HG03378 (cell line): ENCODE data around the gene ATOH8.

ENCODE experiments used
- ATAC-seq: cut with Tn5 transposase; IDR thresholded peaks from one replicate; pipeline ENCODE4 v1.9.1; 2021; ENCODE audit warnings: mild to moderate bottlenecking, moderate library complexity; ENCODE audit not compliant: unreplicated experiment

Gene ATOH8

DNA sequence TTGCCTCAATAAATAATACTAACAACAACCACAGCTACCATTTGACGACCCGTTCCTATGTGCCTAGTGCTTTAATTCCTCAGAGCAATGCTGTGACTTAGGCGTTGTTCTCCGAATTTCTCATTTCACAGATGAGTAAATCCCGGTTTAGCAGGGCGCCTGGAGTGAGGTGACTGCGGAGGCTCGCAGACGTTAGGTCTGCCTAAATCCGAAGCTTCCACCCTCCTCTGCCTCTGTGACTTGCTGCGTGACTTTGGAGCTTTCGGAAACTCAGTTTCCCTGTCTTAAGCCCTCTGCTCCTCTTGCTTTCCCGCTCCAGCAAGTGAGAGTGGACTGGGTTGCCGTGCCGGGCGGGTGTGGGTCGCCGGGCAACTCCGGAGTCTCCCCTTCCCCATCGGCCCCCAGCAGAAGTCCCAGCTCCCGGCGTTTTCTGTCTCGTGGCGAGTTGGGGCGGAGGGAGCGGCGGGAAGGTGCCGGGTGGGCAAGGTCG is 711 bp upstream of the ATOH8 start:
- no peak for ATAC-seq

- ATAC-seq, result no peak
These were observed 713 bp downstream of the ATOH8 start for GRCh38 chr2:85754313-85755095.

DNA sequence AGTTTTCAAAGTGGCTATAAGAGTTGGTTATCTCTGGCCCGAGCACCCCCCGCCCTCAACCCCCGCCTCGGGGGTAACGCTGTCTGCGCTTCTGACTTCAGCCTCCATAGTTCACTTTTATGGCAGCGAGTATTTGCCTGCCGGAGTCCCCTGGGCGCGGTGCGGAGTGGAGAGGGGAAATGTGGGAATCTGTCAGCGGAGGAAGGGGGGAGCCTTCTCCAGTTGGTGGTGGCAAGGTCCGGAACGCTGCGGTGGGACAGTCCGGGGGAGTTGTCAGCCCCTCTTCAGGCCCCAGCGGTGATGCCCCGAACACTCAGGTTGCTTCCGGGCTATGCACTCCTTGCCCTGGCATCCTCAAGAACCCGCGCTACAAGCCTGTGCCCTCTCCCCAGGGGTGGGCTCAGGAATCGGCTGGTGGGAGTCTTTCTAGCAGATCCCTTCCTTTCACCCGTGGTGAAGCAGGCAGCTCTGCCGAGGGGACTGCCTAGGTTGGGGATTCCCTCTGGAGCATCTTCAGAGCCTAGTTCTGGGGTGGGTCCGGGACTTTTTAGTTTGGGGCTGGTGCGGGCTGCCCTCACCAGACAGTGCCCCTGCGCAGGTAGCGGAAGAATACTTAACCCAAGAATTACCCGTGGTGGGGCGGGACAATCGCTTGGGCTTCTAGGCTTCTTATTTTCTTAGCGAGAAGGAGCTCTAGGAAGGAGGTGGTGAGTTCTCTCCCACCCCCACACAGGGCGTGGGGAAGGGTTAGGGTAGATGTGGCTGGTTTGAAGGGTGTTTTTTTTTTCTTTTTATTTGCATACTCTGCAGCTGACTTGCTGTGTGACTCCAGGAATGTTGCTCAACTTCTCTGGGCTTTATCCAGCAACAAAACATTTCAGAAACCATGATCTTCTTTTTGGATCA is 1.6 kb downstream of the ATOH8 start:
- no peak for ATAC-seq

DNA sequence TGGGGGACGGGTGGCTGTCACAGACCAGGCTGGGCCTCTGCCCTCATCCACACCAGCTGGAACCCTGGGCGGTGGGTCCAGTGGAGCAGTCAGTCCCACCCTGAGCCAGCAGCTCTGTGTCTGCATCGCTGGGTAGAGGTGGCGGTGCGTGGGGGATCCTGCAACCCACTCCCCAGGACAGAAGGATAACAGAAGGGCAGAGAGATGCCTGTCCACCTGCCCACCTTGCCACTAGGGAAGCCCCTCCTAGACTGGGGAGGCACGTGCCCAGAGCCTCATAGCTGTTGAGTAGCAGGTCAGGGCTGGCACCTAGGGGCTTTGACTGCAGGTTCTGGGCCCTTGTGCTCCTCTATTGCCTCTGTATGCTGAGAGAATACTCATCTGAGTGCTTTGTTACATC is 2.4 kb downstream of the ATOH8 start:
- no peak for ATAC-seq

DNA sequence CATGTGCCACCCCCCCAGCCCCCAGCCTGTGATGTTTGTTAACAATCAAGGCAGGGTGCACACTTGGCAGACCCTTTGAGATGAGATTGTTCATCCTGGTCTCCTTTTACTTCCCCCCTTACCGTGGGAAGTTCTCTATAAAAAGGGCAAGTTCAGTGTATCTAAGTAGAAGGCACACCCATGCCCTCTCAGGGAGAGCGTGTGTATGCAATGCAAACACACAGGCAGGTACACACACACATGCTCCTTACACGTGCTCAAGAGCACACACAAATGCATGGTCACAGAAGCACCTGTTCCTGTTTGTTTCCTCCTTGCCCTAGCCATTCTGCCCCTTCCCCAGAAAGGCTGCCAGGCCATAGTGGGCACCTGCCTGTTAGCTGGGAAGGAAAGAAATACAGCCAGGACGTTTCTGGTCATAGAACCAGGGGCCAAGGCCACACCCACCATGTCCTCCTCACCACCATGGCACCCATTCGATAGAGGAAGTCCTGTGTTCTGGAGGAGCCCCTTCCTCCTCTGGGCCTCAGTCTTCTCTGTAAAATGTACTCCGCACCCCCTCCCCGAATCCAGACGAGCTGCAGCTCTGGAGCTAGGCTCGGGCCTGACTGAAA is 3.1 kb downstream of the ATOH8 start:
- ATAC-seq, result no peak

DNA sequence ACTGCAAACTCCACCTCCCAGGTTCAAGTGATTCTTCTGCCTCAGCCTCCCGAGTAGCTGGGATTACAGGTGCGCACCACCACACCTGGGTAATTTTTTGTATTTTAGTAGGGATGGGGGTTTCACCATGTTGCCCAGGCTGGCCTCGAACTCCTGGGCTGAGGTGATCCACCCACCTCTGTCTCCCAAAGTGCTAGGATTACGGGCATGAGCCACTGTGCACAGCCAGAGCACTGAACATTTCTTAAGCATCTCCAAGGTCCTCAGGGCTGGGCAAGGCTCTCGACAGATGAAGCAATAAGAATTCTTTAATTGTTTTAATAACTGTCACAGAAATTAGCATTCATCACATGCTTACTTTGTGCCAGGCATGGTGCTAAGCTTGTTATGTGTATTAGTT is 4.1 kb downstream of the ATOH8 start:
- ATAC-seq, result no peak

DNA sequence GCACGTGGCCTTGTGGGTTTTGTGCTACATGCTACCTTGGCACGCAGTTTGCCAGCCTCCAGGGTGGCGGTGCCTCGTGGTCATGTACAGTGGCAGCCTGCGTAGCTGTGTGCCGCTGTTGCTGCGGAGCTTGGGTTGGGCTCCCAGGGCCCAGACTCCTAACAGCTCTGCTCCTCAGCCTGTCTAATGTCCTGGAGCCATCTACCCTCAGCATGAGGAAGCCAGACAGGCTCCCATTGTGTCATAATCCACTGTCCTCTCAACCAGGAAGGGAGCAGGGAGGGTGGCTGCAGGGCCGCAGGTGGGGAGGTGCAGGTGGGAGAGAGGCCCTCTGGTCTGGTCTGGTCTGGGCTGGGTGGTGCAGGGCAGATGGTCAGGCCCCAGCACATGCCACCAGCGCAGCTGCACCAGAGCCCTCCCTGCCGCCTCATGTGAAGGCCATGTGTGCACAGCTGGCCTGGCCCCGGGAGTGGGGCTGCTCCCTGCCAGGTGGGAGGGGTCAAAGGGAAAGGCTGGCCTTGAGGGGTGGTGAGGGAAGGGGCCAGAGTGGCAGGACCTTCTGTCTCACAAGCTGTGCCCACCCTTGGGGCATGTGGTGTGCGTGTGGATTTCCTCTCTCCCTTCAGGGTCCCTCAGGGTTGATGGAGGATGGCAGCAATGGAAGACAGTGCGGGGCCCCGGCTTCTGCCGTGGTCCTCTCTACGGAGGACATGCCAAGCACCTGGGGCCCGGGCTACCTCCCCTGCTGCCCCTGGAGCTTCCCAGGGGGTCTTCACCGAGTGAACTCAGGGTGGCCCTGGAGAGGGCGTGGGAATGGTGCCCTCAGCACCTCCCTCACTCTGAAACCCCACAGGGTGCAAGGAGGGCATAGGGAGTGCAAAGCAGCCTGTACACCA is 4.8 kb downstream of the ATOH8 start:
- ATAC-seq, result no peak

DNA sequence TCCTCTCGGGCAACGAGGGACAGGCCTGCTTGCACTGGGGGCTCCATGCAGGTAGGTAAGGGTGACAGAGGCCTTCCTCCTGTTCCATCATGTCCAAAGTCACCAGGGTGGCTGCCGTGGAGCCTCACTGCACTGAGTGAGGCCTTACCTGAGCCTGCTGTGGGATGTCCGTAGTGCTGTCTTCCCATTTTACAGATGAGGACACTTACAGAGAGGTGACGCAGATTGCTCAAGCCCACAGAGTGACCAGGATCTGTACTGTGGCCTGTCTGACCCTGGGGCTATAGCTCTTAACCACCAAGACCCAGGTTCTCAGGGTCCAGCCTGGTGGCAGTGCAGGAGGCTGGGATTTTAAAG is 5.4 kb downstream of the ATOH8 start:
- ATAC-seq, result no peak

GRCh38 chr2:85760371-85760770 is 6.6 kb downstream of the ATOH8 start:
- ATAC-seq, result no peak

DNA sequence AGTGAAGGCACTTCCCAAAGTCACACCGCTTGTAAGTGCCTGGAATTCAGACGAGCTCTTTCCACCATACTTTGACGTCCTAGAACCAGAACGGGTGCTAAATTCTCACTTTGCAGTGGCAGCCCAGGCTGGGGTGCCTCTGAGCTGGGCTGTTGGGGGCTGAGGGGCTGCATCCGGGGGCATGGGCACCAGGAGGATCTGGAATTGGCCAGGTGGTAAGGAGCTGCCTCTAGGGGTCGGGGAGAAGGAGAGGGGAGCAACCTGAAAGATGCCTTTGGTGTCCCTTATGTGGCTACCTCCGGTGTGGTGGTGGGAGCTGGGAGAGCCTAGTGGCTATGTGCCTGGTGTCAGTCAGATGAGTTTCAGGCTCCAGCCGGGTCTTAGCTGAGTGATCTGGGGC is 7.1 kb downstream of the ATOH8 start:
- no peak for ATAC-seq

GRCh38 chr2:85761512-85761944 is 7.7 kb downstream of the ATOH8 start:
- ATAC-seq, result no peak

DNA sequence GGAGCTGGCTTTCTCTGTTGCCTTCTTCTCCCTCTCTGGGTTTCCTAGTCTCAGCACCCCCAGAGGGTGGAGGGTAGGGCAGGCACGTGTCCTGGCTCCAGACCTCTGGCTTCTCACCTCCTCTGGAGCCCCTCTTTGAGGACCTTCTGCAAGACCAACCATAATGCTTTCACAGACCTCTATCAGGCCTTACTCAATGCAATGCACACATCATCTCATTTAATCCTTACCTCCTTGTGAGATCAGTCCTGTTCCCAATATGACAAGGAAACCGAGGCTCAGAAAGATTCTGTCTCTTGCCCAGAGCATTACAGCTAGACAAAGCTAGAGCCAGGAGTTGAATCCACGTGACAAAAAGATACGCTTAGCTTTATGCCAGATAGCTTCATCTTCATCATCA is 8.2 kb downstream of the ATOH8 start:
- ATAC-seq, result no peak

- no peak for ATAC-seq
These were observed 9.3 kb downstream of the ATOH8 start for GRCh38 chr2:85763132-85763531.

DNA sequence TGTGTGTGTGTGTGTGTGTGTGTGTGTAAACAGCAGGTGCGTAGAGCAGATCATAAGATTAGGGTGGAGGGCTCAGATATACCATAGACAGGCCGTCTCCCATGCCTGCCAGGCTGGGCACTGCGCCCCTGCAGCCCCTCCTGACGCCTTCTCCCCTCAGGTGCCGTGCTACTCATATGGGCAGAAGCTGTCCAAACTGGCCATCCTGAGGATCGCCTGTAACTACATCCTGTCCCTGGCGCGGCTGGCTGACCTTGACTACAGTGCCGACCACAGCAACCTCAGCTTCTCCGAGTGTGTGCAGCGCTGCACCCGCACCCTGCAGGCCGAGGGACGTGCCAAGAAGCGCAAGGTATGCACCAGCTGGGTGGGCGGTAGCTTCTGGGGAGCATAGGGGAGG is 10.0 kb downstream of the ATOH8 start:
- no peak for ATAC-seq

DNA sequence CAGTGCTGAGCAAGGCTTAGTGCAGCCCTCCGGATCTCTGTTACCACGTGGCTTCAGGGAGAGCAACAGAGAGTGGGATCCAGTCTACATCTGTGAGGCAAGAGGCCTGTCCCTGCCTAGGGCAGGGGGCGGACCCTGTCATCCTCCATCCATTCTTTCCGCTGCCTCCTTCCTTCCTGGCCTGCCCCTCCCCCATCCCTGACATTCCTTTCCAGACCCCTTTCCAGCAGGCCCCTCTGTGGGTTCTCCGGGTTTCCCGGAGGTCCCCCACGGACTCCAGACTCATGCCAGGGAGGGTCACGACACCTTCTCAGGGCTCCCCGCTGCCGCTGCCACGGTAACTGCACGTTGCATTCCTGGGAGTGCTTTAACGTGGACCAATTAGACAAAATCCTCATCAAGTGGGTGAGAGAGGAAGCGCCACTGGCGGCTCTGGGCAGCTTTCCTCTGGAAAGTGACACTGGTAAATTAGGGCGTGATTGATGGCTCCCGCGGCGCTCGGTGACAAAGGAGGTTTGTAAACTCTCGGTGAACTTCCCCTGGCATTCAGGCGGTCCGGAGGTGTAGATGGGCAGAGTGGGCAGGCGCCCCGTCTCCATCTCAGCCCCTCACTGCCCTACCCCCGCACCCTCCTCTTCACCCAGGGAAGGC is 11.4 kb downstream of the ATOH8 start:
- no peak for ATAC-seq

DNA sequence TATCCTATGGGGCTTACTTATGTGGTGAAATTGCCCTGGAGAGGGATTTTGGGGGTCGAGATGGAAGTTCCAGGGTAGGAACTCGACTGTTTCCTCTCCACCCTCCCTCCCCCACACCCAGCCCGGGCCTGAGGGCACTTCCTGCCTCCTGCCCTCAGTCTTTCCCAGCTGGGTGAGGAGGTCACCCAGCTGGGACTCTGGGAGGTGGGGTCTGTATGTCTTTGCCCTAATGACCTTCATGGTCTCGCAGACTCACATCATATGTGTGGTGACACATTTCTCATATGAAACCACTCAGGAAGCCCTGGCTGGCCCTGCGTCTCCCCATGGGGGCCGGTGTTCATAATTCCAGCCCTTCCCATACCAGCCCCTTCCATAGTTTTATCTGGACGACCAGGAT is 12.4 kb downstream of the ATOH8 start:
- no peak for ATAC-seq

- ATAC-seq, result no peak
These were observed 14.2 kb downstream of the ATOH8 start for GRCh38 chr2:85767803-85768665.

DNA sequence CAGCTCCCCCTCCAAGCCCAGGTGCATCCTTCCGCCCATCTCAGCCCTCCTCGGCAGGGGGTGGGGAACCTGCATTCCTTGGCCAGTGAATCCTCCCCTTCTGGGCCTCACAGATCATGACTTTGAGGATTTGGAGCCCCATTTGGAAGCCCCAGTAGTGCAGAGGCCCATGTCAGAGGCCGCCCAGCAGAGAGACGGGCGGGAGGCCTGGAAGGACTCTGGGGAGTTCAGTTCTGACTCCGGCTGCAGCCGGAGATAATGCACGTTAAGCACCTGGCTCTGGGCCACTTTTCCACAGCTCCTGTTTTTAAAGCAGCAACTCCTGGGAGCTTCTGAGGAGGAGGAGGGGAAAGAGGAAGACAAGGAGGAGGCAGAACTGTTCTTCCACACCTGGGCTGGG is 14.9 kb downstream of the ATOH8 start:
- ATAC-seq, result no peak
